H9 (cell line): ENCODE data around the gene THPO. TPM values are rescaled to one million over a fixed set of nuclear protein-coding genes. Genes with fewer than 3 reads are reported as not detected.

ENCODE experiments used
- DNase-seq: peaks from one replicate; pipeline ENCODE4 v3.0.0-alpha.2; 2017
- H2AFZ ChIP-seq: one replicate; pipeline ENCODE4 v1.6.1; 2013; ENCODE audit warnings: mild to moderate bottlenecking, low read length, control low read depth, moderate library complexity
- H2AK5ac ChIP-seq: 2 replicates; pipeline ENCODE4 v1.6.1; 2013; ENCODE audit warnings: low read length, control low read depth, mixed read lengths; ENCODE audit not compliant: insufficient read length
- H2BK120ac ChIP-seq: one replicate; pipeline ENCODE4 v1.6.1; 2013; ENCODE audit warnings: low read depth, mild to moderate bottlenecking, low read length, control low read depth, inconsistent platforms; ENCODE audit not compliant: poor library complexity, severe bottlenecking
- H2BK12ac ChIP-seq: 2 replicates; pipeline ENCODE4 v1.6.1; 2013; ENCODE audit warnings: low read length, control low read depth, mixed read lengths, low read depth; ENCODE audit not compliant: insufficient read length
- H2BK15ac ChIP-seq: 2 replicates; pipeline ENCODE4 v1.6.1; 2013; ENCODE audit warnings: low read depth, low read length, control low read depth
- H2BK20ac ChIP-seq: one replicate; pipeline ENCODE4 v1.6.1; 2013; ENCODE audit warnings: low read depth, mild to moderate bottlenecking, low read length, control low read depth, inconsistent platforms; ENCODE audit not compliant: poor library complexity, severe bottlenecking
- H2BK5ac ChIP-seq: 2 replicates; pipeline ENCODE4 v1.6.1; 2013; ENCODE audit warnings: low read length, control low read depth, mixed read lengths; ENCODE audit not compliant: insufficient read length
- H3K14ac ChIP-seq: 2 replicates; pipeline ENCODE4 v1.6.1; 2013; ENCODE audit warnings: low read length, control low read depth; ENCODE audit not compliant: insufficient read depth
- H3K18ac ChIP-seq: 2 replicates; pipeline ENCODE4 v1.6.1; 2013; ENCODE audit warnings: low read depth, mild to moderate bottlenecking, mixed read lengths, low read length, control low read depth; ENCODE audit not compliant: insufficient read length
- H3K23ac ChIP-seq: 2 replicates; pipeline ENCODE4 v1.6.1; 2013; ENCODE audit warnings: low read length, control low read depth, mixed read lengths, low read depth; ENCODE audit not compliant: insufficient read length
- H3K23me2 ChIP-seq: 2 replicates; pipeline ENCODE4 v1.6.1; 2013; ENCODE audit warnings: low read depth, mild to moderate bottlenecking, mixed read lengths, low read length, control low read depth; ENCODE audit not compliant: insufficient read length, poor library complexity, severe bottlenecking
- H3K27ac ChIP-seq: 2 replicates; pipeline ENCODE4 v1.5.1; 2013; ENCODE audit warnings: low read length, control low read depth, mixed read lengths, low read depth; ENCODE audit not compliant: insufficient read length
- H3K27me3 ChIP-seq: 2 replicates; pipeline ENCODE4 v1.6.1; 2013; ENCODE audit warnings: low read length, control low read depth, inconsistent platforms; ENCODE audit not compliant: insufficient read depth
- H3K4ac ChIP-seq: 2 replicates; pipeline ENCODE4 v1.6.1; 2013; ENCODE audit warnings: low read depth, mild to moderate bottlenecking, control low read depth, inconsistent platforms, low read length, moderate library complexity
- H3K4me1 ChIP-seq: 2 replicates; pipeline ENCODE4 v1.6.1; 2013; ENCODE audit warnings: low read length, control low read depth, inconsistent platforms; ENCODE audit not compliant: insufficient read depth
- H3K4me2 ChIP-seq: 2 replicates; pipeline ENCODE4 v1.6.1; 2013; ENCODE audit warnings: low read length, control low read depth, mixed read lengths; ENCODE audit not compliant: insufficient read length, insufficient read depth
- H3K56ac ChIP-seq: 2 replicates; pipeline ENCODE4 v1.6.1; 2013; ENCODE audit warnings: low read depth, mild to moderate bottlenecking, mixed read lengths, low read length, control low read depth; ENCODE audit not compliant: insufficient read length
- H3K79me1 ChIP-seq: 2 replicates; pipeline ENCODE4 v1.6.1; 2013; ENCODE audit warnings: low read depth, mild to moderate bottlenecking, moderate library complexity, low read length, control low read depth, inconsistent platforms; ENCODE audit not compliant: insufficient read depth, poor library complexity, severe bottlenecking
- H3K79me2 ChIP-seq: 2 replicates; pipeline ENCODE4 v1.6.1; 2013; ENCODE audit warnings: low read length, control low read depth, inconsistent platforms; ENCODE audit not compliant: insufficient read depth
- H3K9ac ChIP-seq: 2 replicates; pipeline ENCODE4 v1.6.1; 2013; ENCODE audit warnings: low read length, control low read depth, mixed read lengths; ENCODE audit not compliant: insufficient read length; ENCODE audit errors: extremely low read depth
- H3K9me3 ChIP-seq: one replicate; pipeline ENCODE4 v1.6.1; 2013; ENCODE audit warnings: low read depth, low read length, inconsistent platforms; ENCODE audit not compliant: control insufficient read depth
- H3T11ph ChIP-seq: one replicate; pipeline ENCODE4 v1.6.1; 2013; ENCODE audit warnings: mild to moderate bottlenecking, low read length, control low read depth, inconsistent platforms
- H4K20me1 ChIP-seq: one replicate; pipeline ENCODE4 v1.6.1; 2013; ENCODE audit not compliant: control insufficient read depth, insufficient read length, insufficient read depth
- H4K5ac ChIP-seq: 2 replicates; pipeline ENCODE4 v1.6.1; 2013; ENCODE audit warnings: low read depth, mild to moderate bottlenecking, mixed read lengths, low read length, control low read depth; ENCODE audit not compliant: insufficient read length
- H4K8ac ChIP-seq: replicated peaks from 2 replicates; pipeline ENCODE4 v1.6.1; 2013; ENCODE audit warnings: low read length, control low read depth, mixed read lengths, low read depth; ENCODE audit not compliant: insufficient read length
- H4K91ac ChIP-seq: 2 replicates; pipeline ENCODE4 v1.6.1; 2013; ENCODE audit warnings: low read depth, mild to moderate bottlenecking, moderate library complexity, mixed read lengths, low read length, control low read depth; ENCODE audit not compliant: insufficient read length
- H3K27ac Mint-ChIP-seq, 3 experiments: 2 replicates in 2 of 3; 3 replicates in 1 of 3; pipeline ENCODE4 v1.8.0; 2020 to 2021; ENCODE audit warnings: mixed read lengths in 3 of 3, mild to moderate bottlenecking in 1 of 3, moderate library complexity in 1 of 3
- H3K27me3 Mint-ChIP-seq: 2 replicates; pipeline ENCODE4 v1.8.0; 2021; ENCODE audit warnings: low read depth, mild to moderate bottlenecking, moderate library complexity, mixed read lengths
- H3K36me3 Mint-ChIP-seq, 3 experiments: 2 replicates in 2 of 3; 3 replicates in 1 of 3; pipeline ENCODE4 v1.8.0; 2020 to 2021; ENCODE audit warnings: low read depth in 3 of 3, mixed read lengths in 3 of 3; ENCODE audit not compliant: insufficient read depth in 1 of 3
- H3K4me1 Mint-ChIP-seq, 2 experiments: 2 replicates each; pipeline ENCODE4 v1.8.0; 2020; ENCODE audit warnings: mixed read lengths in 2 of 2
- H3K4me3 Mint-ChIP-seq, 2 experiments: 2 replicates in 1 of 2; 3 replicates in 1 of 2; pipeline ENCODE4 v1.8.0; 2020 to 2021; ENCODE audit warnings: mild to moderate bottlenecking in 2 of 2, mixed read lengths in 2 of 2, moderate library complexity in 1 of 2
- H3K9me3 Mint-ChIP-seq, 2 experiments: 2 replicates in 1 of 2; 3 replicates in 1 of 2; pipeline ENCODE4 v1.8.0; 2020; ENCODE audit warnings: mild to moderate bottlenecking in 2 of 2, mixed read lengths in 2 of 2, moderate library complexity in 1 of 2
- WGBS: extraction: QIAGEN DNeasy Blood & Tissue Kit; methylation state at CpG from one replicate; pipeline ENCODE4 v1.1.7; 2013; ENCODE audit warnings: missing lambda C conversion rate, low lambda C conversion rate, mixed read lengths; ENCODE audit not compliant: insufficient read length; ENCODE audit errors: extremely low coverage; 5-methylcytosine and 5-hydroxymethylcytosine counted together
- total RNA-seq: library from RNA; stranded (reverse); gene quantifications from 2 replicates; pipeline ENCODE4 v1.2.1, GENCODE V29; 2021
- TF ChIP-seq, protein P1 (sequence below): fragments of 200-600 bp; sonication (generic); conservative IDR thresholded peaks from 3 replicates; pipeline ENCODE4 v1.8.0; 2021; ENCODE audit warnings: antibody characterized with exemption, mild to moderate bottlenecking

Gene THPO
- total RNA-seq, 1 experiment from 2014 or later = 0.85 TPM

GRCh38 chr3:184405075-184406030 lies 27.3 kb upstream of the THPO start:
- no peaks in the 10 kb centered on the region for H3K27me3 ChIP-seq
- H3K23ac ChIP-seq = no peak overlapping the region
- H2BK12ac ChIP-seq = no peak overlapping the region
- no peaks in the 10 kb centered on the region for H3K9me3 ChIP-seq
- no peaks in the 10 kb centered on the region for H3K23me2 ChIP-seq
- no peak overlapping the region for H2BK20ac ChIP-seq
- H2AK5ac ChIP-seq = no peak overlapping the region
- H3K9me3 Mint-ChIP-seq = no peaks in the 10 kb centered on the region
- no peak overlapping the region for H2BK5ac ChIP-seq
- H3K27ac Mint-ChIP-seq = no peak overlapping the region
- H3K9ac ChIP-seq = no peak overlapping the region
- no peak overlapping the region for H2BK15ac ChIP-seq
- peaks cover 12% of the 10 kb centered on the region for H3K27me3 Mint-ChIP-seq
- H3K14ac ChIP-seq = no peak overlapping the region; the same call in 1 of the 2 replicates
- no peak overlapping the region for H3K4me2 ChIP-seq
- DNase-seq = no peak
- no peak overlapping the region for H4K8ac ChIP-seq
- no peaks in the 10 kb centered on the region for H3K36me3 Mint-ChIP-seq
- no peak overlapping the region for H3K56ac ChIP-seq
- no peak overlapping the region for H3K4ac ChIP-seq
- no CpG with 5 or more reads among the region's 20 CpGs for WGBS
- H3K79me1 ChIP-seq = no peaks in the 10 kb centered on the region
- no peak overlapping the region for H3K4me3 Mint-ChIP-seq
- no peak overlapping the region for H2BK120ac ChIP-seq
- no peaks in the 10 kb centered on the region for H4K20me1 ChIP-seq
- H3K4me1 Mint-ChIP-seq = peaks cover 3 to 5% of the 10 kb centered on the region in 2 experiments; a peak in 3 of 4 replicates
- H3K79me2 ChIP-seq = no peaks in the 10 kb centered on the region
- no peak overlapping the region for H3K27ac ChIP-seq
- H3K4me1 ChIP-seq = no peaks in the 10 kb centered on the region
- H3T11ph ChIP-seq = no peak overlapping the region
- no peak overlapping the region for H3K18ac ChIP-seq
- TF ChIP-seq, protein P1, sequence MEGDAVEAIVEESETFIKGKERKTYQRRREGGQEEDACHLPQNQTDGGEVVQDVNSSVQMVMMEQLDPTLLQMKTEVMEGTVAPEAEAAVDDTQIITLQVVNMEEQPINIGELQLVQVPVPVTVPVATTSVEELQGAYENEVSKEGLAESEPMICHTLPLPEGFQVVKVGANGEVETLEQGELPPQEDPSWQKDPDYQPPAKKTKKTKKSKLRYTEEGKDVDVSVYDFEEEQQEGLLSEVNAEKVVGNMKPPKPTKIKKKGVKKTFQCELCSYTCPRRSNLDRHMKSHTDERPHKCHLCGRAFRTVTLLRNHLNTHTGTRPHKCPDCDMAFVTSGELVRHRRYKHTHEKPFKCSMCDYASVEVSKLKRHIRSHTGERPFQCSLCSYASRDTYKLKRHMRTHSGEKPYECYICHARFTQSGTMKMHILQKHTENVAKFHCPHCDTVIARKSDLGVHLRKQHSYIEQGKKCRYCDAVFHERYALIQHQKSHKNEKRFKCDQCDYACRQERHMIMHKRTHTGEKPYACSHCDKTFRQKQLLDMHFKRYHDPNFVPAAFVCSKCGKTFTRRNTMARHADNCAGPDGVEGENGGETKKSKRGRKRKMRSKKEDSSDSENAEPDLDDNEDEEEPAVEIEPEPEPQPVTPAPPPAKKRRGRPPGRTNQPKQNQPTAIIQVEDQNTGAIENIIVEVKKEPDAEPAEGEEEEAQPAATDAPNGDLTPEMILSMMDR = no peak
- no peak overlapping the region for H4K5ac ChIP-seq
- H4K91ac ChIP-seq = no peak overlapping the region
- no peak overlapping the region for H2AFZ ChIP-seq
